ENCODE results near the gene WWC1. TPM values are rescaled to one million over a fixed set of nuclear protein-coding genes. Genes with fewer than 3 reads are reported as not detected.
A peak's percentile ranks its signal among the peaks of the same experiment; 100 is the strongest.

Gene WWC1
- total RNA-seq, 1 experiment from 2014 or later = 29.4 TPM

DNA sequence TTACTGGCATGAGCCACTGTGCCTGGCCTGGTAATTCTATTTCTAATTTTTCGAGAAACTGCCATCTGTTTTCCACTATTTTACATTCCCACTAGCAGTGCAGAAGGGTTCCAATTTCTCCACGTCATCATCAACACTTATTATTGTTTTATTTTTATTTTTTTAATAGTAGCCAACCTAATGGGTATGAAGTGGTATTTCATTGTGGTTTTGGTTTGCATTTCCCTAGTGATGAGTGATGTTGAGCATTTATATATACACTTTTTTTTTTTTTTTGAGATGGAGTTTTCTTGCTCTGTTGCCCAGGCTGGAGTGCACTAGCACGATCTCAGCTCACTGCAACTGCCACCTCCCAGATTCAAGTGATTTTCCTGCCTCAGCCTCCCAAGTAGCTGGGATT is 28.3 kb downstream of the WWC1 start:
- Histone ChIP-seq H3K36me3 (ENCODE audit: control insufficient read depth, insufficient read depth, low read length) (no peaks in the 10 kb centered on the region), H3K27me3 (ENCODE audit: control insufficient read depth, insufficient read depth, low read length) (no peaks in the 10 kb centered on the region), H3K9me3 (ENCODE audit: control insufficient read depth, insufficient read depth, low read depth, low read length) (no peaks in the 10 kb centered on the region), H3K27ac (ENCODE audit: low read length) (no peak overlapping the region), H3K4me3 (ENCODE audit: low read depth in 2 of 2, low read length in 2 of 2) (no peak overlapping the region), H3K4me1 (ENCODE audit: control insufficient read depth, insufficient read depth, low read length) (peaks cover 25% of the 10 kb centered on the region)
- intact Hi-C loops (cut with micrococcal nuclease; ENCODE audit: unreplicated experiment) (no loop called here), in situ Hi-C loops (cut with HindIII; ENCODE audit: low pct_unique_long_range_greater_than_20kb, low sequenced_read_pairs) (no loop called here)
- ChIA-PET POLR2A (interaction anchor here (0.6 kb wide), 1 partner anchor 518 kb away, joined by 6 read pairs; no protein-coding TSS in a partner anchor), CTCF (no interaction called here)
- DNase-seq (ENCODE audit: low read depth, low spot score) = no peak
- no TSS peak for BruUV-seq (replicated peaks)
- ATAC-seq = no peak
- TF ChIP-seq, protein P1, sequence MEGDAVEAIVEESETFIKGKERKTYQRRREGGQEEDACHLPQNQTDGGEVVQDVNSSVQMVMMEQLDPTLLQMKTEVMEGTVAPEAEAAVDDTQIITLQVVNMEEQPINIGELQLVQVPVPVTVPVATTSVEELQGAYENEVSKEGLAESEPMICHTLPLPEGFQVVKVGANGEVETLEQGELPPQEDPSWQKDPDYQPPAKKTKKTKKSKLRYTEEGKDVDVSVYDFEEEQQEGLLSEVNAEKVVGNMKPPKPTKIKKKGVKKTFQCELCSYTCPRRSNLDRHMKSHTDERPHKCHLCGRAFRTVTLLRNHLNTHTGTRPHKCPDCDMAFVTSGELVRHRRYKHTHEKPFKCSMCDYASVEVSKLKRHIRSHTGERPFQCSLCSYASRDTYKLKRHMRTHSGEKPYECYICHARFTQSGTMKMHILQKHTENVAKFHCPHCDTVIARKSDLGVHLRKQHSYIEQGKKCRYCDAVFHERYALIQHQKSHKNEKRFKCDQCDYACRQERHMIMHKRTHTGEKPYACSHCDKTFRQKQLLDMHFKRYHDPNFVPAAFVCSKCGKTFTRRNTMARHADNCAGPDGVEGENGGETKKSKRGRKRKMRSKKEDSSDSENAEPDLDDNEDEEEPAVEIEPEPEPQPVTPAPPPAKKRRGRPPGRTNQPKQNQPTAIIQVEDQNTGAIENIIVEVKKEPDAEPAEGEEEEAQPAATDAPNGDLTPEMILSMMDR (IDR thresholded peaks at IDR 0.05) = no peak
- TF ChIP-seq SIN3A (IDR thresholded peaks at IDR 0.05; ENCODE audit: borderline replicate concordance, insufficient read depth, low read depth, low read length) (no peak), POLR2AphosphoS5 (IDR thresholded peaks at IDR 0.05; ENCODE audit: low read depth, low read length) (no peak), TCF7L2 (IDR thresholded peaks at IDR 0.05; ENCODE audit: low read depth, low read length) (no peak)
- TF ChIP-seq, protein P2, sequence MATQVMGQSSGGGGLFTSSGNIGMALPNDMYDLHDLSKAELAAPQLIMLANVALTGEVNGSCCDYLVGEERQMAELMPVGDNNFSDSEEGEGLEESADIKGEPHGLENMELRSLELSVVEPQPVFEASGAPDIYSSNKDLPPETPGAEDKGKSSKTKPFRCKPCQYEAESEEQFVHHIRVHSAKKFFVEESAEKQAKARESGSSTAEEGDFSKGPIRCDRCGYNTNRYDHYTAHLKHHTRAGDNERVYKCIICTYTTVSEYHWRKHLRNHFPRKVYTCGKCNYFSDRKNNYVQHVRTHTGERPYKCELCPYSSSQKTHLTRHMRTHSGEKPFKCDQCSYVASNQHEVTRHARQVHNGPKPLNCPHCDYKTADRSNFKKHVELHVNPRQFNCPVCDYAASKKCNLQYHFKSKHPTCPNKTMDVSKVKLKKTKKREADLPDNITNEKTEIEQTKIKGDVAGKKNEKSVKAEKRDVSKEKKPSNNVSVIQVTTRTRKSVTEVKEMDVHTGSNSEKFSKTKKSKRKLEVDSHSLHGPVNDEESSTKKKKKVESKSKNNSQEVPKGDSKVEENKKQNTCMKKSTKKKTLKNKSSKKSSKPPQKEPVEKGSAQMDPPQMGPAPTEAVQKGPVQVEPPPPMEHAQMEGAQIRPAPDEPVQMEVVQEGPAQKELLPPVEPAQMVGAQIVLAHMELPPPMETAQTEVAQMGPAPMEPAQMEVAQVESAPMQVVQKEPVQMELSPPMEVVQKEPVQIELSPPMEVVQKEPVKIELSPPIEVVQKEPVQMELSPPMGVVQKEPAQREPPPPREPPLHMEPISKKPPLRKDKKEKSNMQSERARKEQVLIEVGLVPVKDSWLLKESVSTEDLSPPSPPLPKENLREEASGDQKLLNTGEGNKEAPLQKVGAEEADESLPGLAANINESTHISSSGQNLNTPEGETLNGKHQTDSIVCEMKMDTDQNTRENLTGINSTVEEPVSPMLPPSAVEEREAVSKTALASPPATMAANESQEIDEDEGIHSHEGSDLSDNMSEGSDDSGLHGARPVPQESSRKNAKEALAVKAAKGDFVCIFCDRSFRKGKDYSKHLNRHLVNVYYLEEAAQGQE (IDR thresholded peaks at IDR 0.05; ENCODE audit: insufficient read depth in 1 of 2, low read depth in 2 of 2, low read length in 1 of 2) = no peak

DNA sequence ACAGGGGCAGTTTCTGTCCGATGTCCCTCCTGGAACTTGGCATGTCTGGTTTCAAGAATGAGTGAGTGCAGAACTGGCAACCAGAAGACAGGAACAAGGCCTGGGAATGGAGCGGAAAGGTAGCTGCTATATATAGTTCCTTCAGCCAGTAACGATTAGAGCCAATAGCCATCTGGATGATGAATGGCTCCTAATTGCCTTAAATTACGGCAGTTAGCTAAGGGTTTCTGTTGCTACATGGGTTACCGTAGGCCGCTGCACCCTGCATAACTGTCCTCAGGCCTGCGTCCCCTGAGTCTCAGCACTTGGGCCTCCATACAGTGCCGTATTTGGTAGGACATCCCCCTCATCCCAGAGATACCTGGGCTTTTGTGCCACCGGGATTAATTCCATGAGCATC is 29.4 kb downstream of the WWC1 start:
- no peak for ATAC-seq

DNA sequence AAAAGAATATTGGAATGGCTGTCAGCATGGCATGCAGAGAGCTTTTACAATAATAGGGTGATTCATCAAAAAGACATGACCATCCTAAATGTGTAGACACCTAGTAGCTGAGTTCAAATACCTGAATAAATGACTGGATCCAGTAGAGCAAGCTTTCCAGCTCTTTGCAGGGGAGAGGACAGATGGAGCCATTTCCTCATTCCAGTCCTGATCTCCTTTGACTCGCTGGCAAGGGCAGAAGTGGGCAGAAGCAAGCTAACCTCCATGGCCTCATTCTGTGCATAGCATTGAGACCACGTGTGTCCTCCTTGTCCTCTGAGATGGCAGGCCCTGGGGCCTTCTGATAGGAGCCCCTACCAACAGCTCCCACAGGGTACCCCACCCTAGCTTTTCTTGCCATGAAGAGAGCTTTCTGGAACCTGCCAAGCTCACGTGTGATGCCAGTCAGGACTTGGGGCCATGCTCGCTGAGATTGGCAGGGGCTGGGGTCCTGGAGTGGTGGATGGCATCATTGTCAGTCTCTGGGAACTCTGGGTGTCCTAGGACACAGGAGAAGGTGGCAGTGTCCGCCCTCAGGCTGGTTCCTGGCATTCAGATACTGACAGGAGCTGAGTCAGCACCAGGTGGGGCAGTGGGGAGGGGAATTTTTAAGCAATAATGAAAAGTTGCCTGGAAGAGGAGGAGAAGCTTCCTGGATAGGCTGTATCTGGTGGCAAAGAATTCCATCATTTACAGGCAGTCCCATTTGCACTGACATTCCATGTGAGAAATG is 33.6 kb downstream of the WWC1 start:
- H3K36me3 ChIP-seq (ENCODE audit: control insufficient read depth, insufficient read depth, low read length) = no peaks in the 10 kb centered on the region
- TF ChIP-seq, protein P1 (IDR thresholded peaks at IDR 0.05) = no peak
- TF ChIP-seq SIN3A (IDR thresholded peaks at IDR 0.05; ENCODE audit: borderline replicate concordance, insufficient read depth, low read depth, low read length) = no peak
- TF ChIP-seq, protein P2 (IDR thresholded peaks at IDR 0.05; ENCODE audit: insufficient read depth in 1 of 2, low read depth in 2 of 2, low read length in 1 of 2) = no peak
- TF ChIP-seq TCF7L2 (IDR thresholded peaks at IDR 0.05; ENCODE audit: low read depth, low read length) = no peak
- no peak for TF ChIP-seq POLR2AphosphoS5 (IDR thresholded peaks at IDR 0.05; ENCODE audit: low read depth, low read length)
- ChIA-PET CTCF (interaction anchor here (0.5 to 0.6 kb wide), 2 partner anchors 11 to 460 kb away, joined by 3 to 4 read pairs; no protein-coding TSS in a partner anchor), POLR2A (interaction anchor here (0.5 kb wide), 1 partner anchor 43 kb away, joined by 8 read pairs; no protein-coding TSS in a partner anchor)
- ATAC-seq = peak; percentile 66
- no peak overlapping the region for H3K27ac ChIP-seq (ENCODE audit: low read length)
- no peaks in the 10 kb centered on the region for H3K27me3 ChIP-seq (ENCODE audit: control insufficient read depth, insufficient read depth, low read length)
- H3K4me1 ChIP-seq (ENCODE audit: control insufficient read depth, insufficient read depth, low read length) = peaks cover 14% of the 10 kb centered on the region
- no TSS peak for BruUV-seq (replicated peaks)
- no peak overlapping the region for H3K4me3 ChIP-seq (ENCODE audit: low read depth in 2 of 2, low read length in 2 of 2)
- DNase-seq (ENCODE audit: low read depth, low spot score) = no peak
- no peaks in the 10 kb centered on the region for H3K9me3 ChIP-seq (ENCODE audit: control insufficient read depth, insufficient read depth, low read depth, low read length)
- in situ Hi-C loops (cut with HindIII; ENCODE audit: low pct_unique_long_range_greater_than_20kb, low sequenced_read_pairs) (no loop called here), intact Hi-C loops (cut with micrococcal nuclease; ENCODE audit: unreplicated experiment) (no loop called here)

More for the DNA sequence above, 29.4 kb downstream of the WWC1 start:
- ChIA-PET POLR2A (no interaction called here), CTCF (no interaction called here)
- in situ Hi-C loops (cut with HindIII; ENCODE audit: low pct_unique_long_range_greater_than_20kb, low sequenced_read_pairs) = no loop called here
- H3K27me3 ChIP-seq (ENCODE audit: control insufficient read depth, insufficient read depth, low read length) = no peaks in the 10 kb centered on the region
- intact Hi-C loops (cut with micrococcal nuclease; ENCODE audit: unreplicated experiment) = no loop called here
- TF ChIP-seq POLR2AphosphoS5 (IDR thresholded peaks at IDR 0.05; ENCODE audit: low read depth, low read length) (no peak), TCF7L2 (IDR thresholded peaks at IDR 0.05; ENCODE audit: low read depth, low read length) (no peak)
- no peak overlapping the region for H3K4me3 ChIP-seq (ENCODE audit: low read depth in 2 of 2, low read length in 2 of 2)
- H3K36me3 ChIP-seq (ENCODE audit: control insufficient read depth, insufficient read depth, low read length) = no peaks in the 10 kb centered on the region
- no peak for DNase-seq (ENCODE audit: low read depth, low spot score)
- no TSS peak for BruUV-seq (replicated peaks)
- no peaks in the 10 kb centered on the region for H3K9me3 ChIP-seq (ENCODE audit: control insufficient read depth, insufficient read depth, low read depth, low read length)
- peaks cover 19% of the 10 kb centered on the region for H3K4me1 ChIP-seq (ENCODE audit: control insufficient read depth, insufficient read depth, low read length)
- H3K27ac ChIP-seq (ENCODE audit: low read length) = no peak overlapping the region

Measured in Panc1 (cell line).